Suppressor macrophage (primary cell): ENCODE data around the gene PFDN6.
"Not testable (repeated sequence)": the region's sequence is repeated elsewhere in the genome, so short reads cannot be mapped to it uniquely, and the experiment has no call there.

Experiments
- DNase-seq, 4 experiments: peaks; one replicate each; pipeline ENCODE4 v3.0.0-alpha.2; 2020 to 2022
- total RNA-seq, 17 experiments: gene quantifications; one replicate each; lab custom pipeline; 2026; ENCODE audit warnings: mixed read lengths in 6 of 17, inconsistent platforms in 3 of 17; lab: John Stamatoyannopoulos, UW

Gene PFDN6
- 4.3 to 18.6 (median 11.3) reads per million in 17 experiments for total RNA-seq

GRCh38 chr6:33288921-33289783, at the start of gene PFDN6, which contains the start of gene WDR46:
PFDN6 (plus strand) TSS chr6:33289601; CDS start chr6:33289857, 256 bp downstream.
WDR46 (minus strand) TSS chr6:33289239; CDS start chr6:33289170, 69 bp downstream.
- DNase-seq, result peak; percentile 83 to 93 (median 90)

GRCh38 chr6:33241968-33242367, 47.4 kb upstream of the PFDN6 start:
- DNase-seq, result no peak

- DNase-seq, result peak in 3 of 4 experiments; percentile 4 to 17 (median 8)
Measured at GRCh38 chr6:33243476-33243875, 45.9 kb upstream of the PFDN6 start.

- peak; percentile 88 to 94 (median 94) for DNase-seq
Measured at GRCh38 chr6:33247977-33248642, 41.3 kb upstream of the PFDN6 start.

GRCh38 chr6:33248643-33248931, 40.8 kb upstream of the PFDN6 start:
- DNase-seq, result peak in 3 of 4 experiments; percentile 64 to 68 (median 66)

GRCh38 chr6:33248932-33249731, 40.3 kb upstream of the PFDN6 start:
- DNase-seq, result peak; percentile 98 to 100 (median 99)

GRCh38 chr6:33249732-33250630, 39.4 kb upstream of the PFDN6 start:
- peak in 3 of 4 experiments; percentile 18 to 47 (median 33) for DNase-seq

- DNase-seq, result no peak
Measured at GRCh38 chr6:33250731-33251130, 38.7 kb upstream of the PFDN6 start.

GRCh38 chr6:33251395-33252012, 37.9 kb upstream of the PFDN6 start:
- peak in 3 of 4 experiments; percentile 18 to 21 (median 20) for DNase-seq

GRCh38 chr6:33252759-33253158, 36.6 kb upstream of the PFDN6 start:
- peak in 3 of 4 experiments; percentile 24 to 55 (median 49) for DNase-seq

- DNase-seq, result no peak
Measured at GRCh38 chr6:33254591-33254990, 34.8 kb upstream of the PFDN6 start.

GRCh38 chr6:33259032-33259431, 30.4 kb upstream of the PFDN6 start:
- DNase-seq, result no peak

- not testable (repeated sequence) for DNase-seq
Measured at GRCh38 chr6:33262490-33262889, 26.9 kb upstream of the PFDN6 start.

- DNase-seq, result no peak
Measured at GRCh38 chr6:33264015-33264414, 25.4 kb upstream of the PFDN6 start.

- peak in 3 of 4 experiments; percentile 13 to 34 (median 13) for DNase-seq
Measured at GRCh38 chr6:33271117-33271467, 18.3 kb upstream of the PFDN6 start.

- peak; percentile 96 to 99 (median 98) for DNase-seq
Measured at GRCh38 chr6:33271468-33272274, 17.7 kb upstream of the PFDN6 start, which contains the start of the genes RPS18 and VPS52. RPS18 (plus strand) TSS chr6:33272075; CDS start chr6:33272120, 45 bp downstream. VPS52 (minus strand) TSS chr6:33271876; CDS start chr6:33271675, 201 bp downstream.

GRCh38 chr6:33272275-33273128, 16.9 kb upstream of the PFDN6 start:
- DNase-seq, result no peak

- DNase-seq, result no peak
Measured at GRCh38 chr6:33273129-33273923, 16.1 kb upstream of the PFDN6 start.
